GM12872 (cell line): ENCODE data around the gene SHISAL2A.

Source experiments
- CTCF ChIP-seq: IDR thresholded peaks from 3 replicates; pipeline ENCODE4 v1.5.1; 2011; ENCODE audit warnings: low read depth, mild to moderate bottlenecking, low read length, moderate library complexity; ENCODE audit not compliant: insufficient read depth

The SHISAL2A gene

DNA sequence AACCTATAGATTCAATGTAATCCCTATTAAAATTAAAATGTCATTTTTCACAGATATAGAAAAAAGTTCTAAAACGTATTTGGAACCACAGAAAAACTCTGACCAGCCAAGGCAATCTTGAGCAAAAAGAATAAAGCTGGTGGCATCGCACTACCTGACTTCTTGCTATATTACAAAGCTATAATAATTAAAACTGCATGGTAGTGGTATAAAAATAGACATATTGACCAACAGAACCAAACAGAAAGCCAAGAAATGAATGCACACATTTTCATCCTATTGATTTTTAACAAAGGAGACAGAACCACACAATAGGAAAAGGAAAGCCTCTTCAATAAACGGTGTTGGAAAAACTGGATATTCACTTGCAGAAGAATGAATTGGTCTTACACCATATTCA lies 9.2 kb upstream of the SHISAL2A start:
- no peak for TF ChIP-seq CTCF

- no peak for TF ChIP-seq CTCF
These were observed 5.9 kb upstream of the SHISAL2A start for GRCh38 chr1:52627028-52627427.

- no peak for TF ChIP-seq CTCF
These were observed 4.2 kb upstream of the SHISAL2A start for GRCh38 chr1:52628614-52629324.

- no peak for TF ChIP-seq CTCF
These were observed 3.7 kb upstream of the SHISAL2A start for GRCh38 chr1:52629325-52629643.

DNA sequence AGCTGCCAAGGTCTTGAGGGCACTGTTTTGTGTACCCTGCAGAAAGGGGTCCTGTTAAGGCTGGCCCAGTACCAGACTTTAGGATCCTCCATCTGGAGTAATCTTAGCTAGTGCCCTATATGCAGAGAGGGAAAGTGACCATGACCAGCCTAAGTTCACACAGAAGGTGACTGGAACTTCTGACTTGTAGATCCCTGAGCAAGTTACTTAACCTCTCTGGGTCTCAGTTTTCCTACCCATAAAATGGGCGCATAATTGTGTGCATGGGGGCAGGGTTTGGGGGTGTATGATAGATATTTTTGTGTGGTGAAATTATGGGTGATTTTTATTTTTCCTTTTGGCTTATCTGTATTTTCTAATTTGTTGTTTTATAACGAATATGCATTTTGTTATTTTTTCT lies 3.3 kb upstream of the SHISAL2A start:
- TF ChIP-seq CTCF = no peak

- TF ChIP-seq CTCF = no peak
These were observed 1.1 kb upstream of the SHISAL2A start for GRCh38 chr1:52631759-52632331.

DNA sequence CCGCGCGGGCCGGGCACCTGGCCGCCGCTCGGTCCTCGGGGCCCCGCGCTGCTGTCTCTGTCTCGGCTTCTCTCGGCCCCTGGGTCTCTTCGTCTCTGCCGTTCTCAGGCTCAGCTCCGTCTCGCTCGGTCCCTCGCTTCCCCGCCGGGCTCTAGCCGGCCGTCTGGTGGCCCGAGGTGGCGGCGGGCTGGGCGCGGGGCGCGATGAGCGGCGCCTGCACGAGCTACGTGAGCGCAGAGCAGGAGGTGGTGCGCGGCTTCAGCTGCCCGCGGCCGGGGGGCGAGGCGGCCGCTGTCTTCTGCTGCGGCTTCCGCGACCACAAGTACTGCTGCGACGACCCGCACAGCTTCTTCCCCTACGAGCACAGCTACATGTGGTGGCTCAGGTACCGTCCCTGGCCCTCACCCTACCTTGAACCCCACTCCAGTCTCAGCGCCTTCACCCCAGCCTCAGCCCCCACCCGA lies 355 bp downstream of the SHISAL2A start:
- TF ChIP-seq CTCF = no peak
